SU-DHL-6 (cell line): ENCODE results near the gene ABCB8.

Source experiments
- CTCF ChIP-seq: fragments of 200-600 bp; sonication (generic); IDR thresholded peaks from one replicate; pipeline ENCODE4 v1.5.1; 2017; ENCODE audit warnings: antibody characterized with exemption, mild to moderate bottlenecking, low read length, moderate library complexity; ENCODE audit not compliant: insufficient read depth, poor library complexity, severe bottlenecking
- EZH2phosphoT487 ChIP-seq: fragments of 200-600 bp; sonication (generic), shearing (Covaris generic); conservative IDR thresholded peaks from 2 replicates; pipeline ENCODE4 v1.6.1; 2018; ENCODE audit warnings: mild to moderate bottlenecking, antibody characterized with exemption, low read length, moderate library complexity, mixed read lengths

DNA sequence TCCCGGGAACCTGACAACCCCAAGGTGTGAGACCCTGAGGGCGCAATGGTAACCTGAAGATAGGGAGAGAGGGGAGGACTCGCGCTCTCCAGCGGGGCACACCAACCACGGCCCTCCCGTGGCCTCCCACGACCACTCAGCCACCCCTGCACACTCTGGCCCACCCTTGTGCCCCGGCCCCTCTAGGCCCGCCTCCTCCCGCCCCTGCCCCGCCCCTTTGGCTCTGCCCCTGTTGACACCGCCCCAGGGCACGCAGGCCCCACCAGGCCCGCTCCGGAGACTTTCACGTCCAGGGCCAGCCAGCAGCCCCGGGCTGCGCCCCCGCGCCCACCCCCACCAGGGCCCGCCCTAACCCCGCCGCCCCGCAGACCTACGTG, 14.9 kb upstream of the ABCB8 start:
- TF ChIP-seq CTCF: no peak
- TF ChIP-seq EZH2phosphoT487: no peak
